ENCODE measurements around the gene HOXD3.

DNA sequence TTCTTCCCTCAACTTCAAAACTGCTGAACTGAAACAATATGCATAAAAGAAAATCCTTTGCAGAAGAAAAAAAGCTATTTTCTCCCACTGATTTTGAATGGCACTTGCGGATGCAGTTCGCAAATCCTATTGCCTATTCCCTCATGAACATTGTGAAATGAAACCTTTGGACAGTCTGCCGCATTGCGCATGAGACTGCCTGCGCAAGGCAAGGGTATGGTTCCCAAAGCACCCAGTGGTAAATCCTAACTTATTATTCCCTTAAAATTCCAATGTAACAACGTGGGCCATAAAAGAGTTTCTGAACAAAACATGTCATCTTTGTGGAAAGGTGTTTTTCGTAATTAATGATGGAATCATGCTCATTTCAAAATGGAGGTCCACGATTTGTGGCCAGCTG lies 19.2 kb upstream of the HOXD3 start:
- TF ChIP-seq, protein P1, sequence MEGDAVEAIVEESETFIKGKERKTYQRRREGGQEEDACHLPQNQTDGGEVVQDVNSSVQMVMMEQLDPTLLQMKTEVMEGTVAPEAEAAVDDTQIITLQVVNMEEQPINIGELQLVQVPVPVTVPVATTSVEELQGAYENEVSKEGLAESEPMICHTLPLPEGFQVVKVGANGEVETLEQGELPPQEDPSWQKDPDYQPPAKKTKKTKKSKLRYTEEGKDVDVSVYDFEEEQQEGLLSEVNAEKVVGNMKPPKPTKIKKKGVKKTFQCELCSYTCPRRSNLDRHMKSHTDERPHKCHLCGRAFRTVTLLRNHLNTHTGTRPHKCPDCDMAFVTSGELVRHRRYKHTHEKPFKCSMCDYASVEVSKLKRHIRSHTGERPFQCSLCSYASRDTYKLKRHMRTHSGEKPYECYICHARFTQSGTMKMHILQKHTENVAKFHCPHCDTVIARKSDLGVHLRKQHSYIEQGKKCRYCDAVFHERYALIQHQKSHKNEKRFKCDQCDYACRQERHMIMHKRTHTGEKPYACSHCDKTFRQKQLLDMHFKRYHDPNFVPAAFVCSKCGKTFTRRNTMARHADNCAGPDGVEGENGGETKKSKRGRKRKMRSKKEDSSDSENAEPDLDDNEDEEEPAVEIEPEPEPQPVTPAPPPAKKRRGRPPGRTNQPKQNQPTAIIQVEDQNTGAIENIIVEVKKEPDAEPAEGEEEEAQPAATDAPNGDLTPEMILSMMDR (conservative IDR thresholded peaks at IDR 0.05; ENCODE audit: low read length), result no peak
- TF ChIP-seq EZH2phosphoT487 (IDR thresholded peaks at IDR 0.05; ENCODE audit: borderline replicate concordance, low read depth, low read length), result no peak

Data from OCI-LY7 (cell line).